Measurements from ENCODE around the gene LASP1NB.

LASP1NB gene

DNA sequence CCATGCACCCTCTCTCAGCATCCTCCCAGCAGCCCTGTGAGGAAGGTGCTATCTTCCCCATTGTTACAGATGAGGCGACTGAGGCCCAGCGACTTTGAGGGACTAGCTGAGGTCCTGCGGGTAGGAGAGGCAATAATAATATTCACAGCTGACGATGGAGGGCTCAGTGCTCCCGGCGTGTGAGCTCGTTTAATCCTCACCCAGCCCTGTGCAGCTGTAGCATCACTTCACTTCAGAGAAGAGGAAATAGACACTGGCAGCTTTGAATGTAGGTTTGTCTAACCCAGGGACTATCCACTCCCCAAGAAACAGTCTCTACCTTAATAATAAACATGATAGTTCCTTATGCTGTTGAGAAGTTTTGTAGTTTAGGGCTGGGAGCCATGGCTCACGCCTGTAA lies 34.0 kb upstream of the LASP1NB start:
- no peak for DNase-seq (ENCODE audit: low read depth)
- no peak for TF ChIP-seq CTCF (conservative IDR thresholded peaks at IDR 0.05; ENCODE audit: low read depth, low read length)
- no peak overlapping the region for H3K4me3 ChIP-seq (ENCODE audit: low read depth, low read length)

- no peak overlapping the region for H3K4me3 ChIP-seq (ENCODE audit: low read depth, low read length)
- TF ChIP-seq CTCF (conservative IDR thresholded peaks at IDR 0.05; ENCODE audit: low read depth, low read length) = no peak
- DNase-seq (ENCODE audit: low read depth) = no peak
Observed at GRCh38 chr17:38892083-38892482, 33.3 kb upstream of the LASP1NB start.

- no peak for DNase-seq (ENCODE audit: low read depth)
- H3K4me3 ChIP-seq (ENCODE audit: low read depth, low read length) = no peak overlapping the region
- TF ChIP-seq CTCF (conservative IDR thresholded peaks at IDR 0.05; ENCODE audit: low read depth, low read length) = no peak
Observed at GRCh38 chr17:38892620-38893019, 32.8 kb upstream of the LASP1NB start.

- no peak for DNase-seq (ENCODE audit: low read depth)
- no peak overlapping the region for H3K4me3 ChIP-seq (ENCODE audit: low read depth, low read length)
- no peak for TF ChIP-seq CTCF (conservative IDR thresholded peaks at IDR 0.05; ENCODE audit: low read depth, low read length)
Observed at GRCh38 chr17:38893113-38893512, 32.3 kb upstream of the LASP1NB start.

DNA sequence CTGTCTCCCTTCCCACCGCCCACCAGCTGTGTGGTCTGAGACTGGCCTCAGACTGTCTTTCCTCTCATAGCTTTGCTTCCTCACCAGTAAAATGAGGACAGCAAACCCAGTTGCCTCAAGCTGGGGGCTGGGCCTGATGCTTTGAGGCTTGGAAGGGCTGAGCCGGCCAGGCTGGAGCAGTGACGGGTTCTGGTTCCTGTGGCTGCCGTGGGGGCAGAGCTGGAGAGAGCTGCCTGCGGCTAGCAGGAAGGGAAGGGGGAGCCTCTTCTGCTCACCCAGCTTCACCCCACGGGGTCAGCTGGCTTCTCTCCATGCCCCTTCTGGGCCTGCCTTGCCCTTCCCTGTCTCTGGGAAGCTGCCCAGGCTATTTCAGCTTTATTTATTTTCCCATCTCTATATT lies 31.8 kb upstream of the LASP1NB start:
- DNase-seq (ENCODE audit: low read depth) = no peak
- no peak for TF ChIP-seq CTCF (conservative IDR thresholded peaks at IDR 0.05; ENCODE audit: low read depth, low read length)
- H3K4me3 ChIP-seq (ENCODE audit: low read depth, low read length) = no peak overlapping the region

GRCh38 chr17:38894276-38894675 lies 31.1 kb upstream of the LASP1NB start:
- H3K4me3 ChIP-seq (ENCODE audit: low read depth, low read length) = no peak overlapping the region
- DNase-seq (ENCODE audit: low read depth) = no peak
- no peak for TF ChIP-seq CTCF (conservative IDR thresholded peaks at IDR 0.05; ENCODE audit: low read depth, low read length)

- DNase-seq (ENCODE audit: low read depth) = no peak
- no peak for TF ChIP-seq CTCF (conservative IDR thresholded peaks at IDR 0.05; ENCODE audit: low read depth, low read length)
- no peak overlapping the region for H3K4me3 ChIP-seq (ENCODE audit: low read depth, low read length)
Observed at GRCh38 chr17:38896346-38896954, 29.0 kb upstream of the LASP1NB start.
